ENCODE data around the gene NR4A3.

The NR4A3 gene

DNA sequence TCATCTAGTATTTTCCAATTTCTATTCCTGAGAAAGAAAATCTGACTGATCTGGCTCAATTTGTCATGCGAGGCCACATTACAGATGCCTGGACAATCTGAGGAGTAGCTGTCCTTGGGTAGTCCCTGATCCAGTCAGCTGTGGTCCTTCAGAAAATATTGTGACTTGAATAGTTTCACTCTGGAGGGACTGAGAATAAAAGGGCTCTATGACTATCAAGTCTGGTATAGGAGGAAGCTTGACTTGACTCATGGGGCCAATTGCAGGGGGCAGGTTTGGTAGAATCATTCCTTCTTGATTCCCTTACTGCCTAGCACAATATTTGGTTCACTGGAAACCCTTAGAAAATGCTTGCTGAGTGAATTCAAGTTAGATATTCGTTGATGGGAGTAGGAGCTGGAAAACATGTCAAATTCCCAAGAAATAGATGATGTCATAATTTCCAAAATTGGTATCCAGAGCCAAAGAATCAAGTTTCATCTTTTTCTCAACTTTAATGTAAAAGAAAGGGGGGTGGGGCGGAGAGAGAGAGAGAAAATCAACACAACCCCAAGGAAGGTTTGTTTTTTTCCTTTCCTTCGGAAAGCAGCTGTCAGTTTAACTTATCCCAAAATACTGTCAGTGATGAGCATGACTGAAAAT lies 52.4 kb downstream of the NR4A3 start:
- ATAC-seq (ENCODE audit: insufficient read depth, low read depth) (no peak), DNase-seq (no peak)
- H3K79me2 ChIP-seq (ENCODE audit: insufficient read depth, low read length): no peaks in the 10 kb centered on the region
- no peak overlapping the region for H3K27ac ChIP-seq (ENCODE audit: low read length)
- no peaks in the 10 kb centered on the region for H3K36me3 ChIP-seq (ENCODE audit: insufficient read depth, low read length)
- TF ChIP-seq, protein P1, sequence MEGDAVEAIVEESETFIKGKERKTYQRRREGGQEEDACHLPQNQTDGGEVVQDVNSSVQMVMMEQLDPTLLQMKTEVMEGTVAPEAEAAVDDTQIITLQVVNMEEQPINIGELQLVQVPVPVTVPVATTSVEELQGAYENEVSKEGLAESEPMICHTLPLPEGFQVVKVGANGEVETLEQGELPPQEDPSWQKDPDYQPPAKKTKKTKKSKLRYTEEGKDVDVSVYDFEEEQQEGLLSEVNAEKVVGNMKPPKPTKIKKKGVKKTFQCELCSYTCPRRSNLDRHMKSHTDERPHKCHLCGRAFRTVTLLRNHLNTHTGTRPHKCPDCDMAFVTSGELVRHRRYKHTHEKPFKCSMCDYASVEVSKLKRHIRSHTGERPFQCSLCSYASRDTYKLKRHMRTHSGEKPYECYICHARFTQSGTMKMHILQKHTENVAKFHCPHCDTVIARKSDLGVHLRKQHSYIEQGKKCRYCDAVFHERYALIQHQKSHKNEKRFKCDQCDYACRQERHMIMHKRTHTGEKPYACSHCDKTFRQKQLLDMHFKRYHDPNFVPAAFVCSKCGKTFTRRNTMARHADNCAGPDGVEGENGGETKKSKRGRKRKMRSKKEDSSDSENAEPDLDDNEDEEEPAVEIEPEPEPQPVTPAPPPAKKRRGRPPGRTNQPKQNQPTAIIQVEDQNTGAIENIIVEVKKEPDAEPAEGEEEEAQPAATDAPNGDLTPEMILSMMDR (IDR thresholded peaks at IDR 0.05; ENCODE audit: borderline replicate concordance, extremely low read depth, low read length, poor library complexity, severe bottlenecking): no peak
- TF ChIP-seq EZH2 (IDR thresholded peaks at IDR 0.05; ENCODE audit: borderline replicate concordance, low read depth, low read length, severe bottlenecking): no peak
- H3K4me2 ChIP-seq (ENCODE audit: insufficient read depth, low read length): no peak overlapping the region
- H3K27me3 ChIP-seq (ENCODE audit: insufficient read depth, low read length, poor library complexity): peaks cover 2% of the 10 kb centered on the region
- H3K9ac ChIP-seq (ENCODE audit: low read depth, low read length): no peak overlapping the region
- no peaks in the 10 kb centered on the region for H3K4me1 ChIP-seq (ENCODE audit: insufficient read depth, low read length)
- H3K4me3 ChIP-seq (ENCODE audit: low read depth in 1 of 2, low read length in 2 of 2): no peak overlapping the region
- H2AFZ ChIP-seq (ENCODE audit: low read depth, low read length): no peak overlapping the region
- H4K20me1 ChIP-seq (ENCODE audit: insufficient read depth, low read length): no peaks in the 10 kb centered on the region
- no peaks in the 10 kb centered on the region for H3K9me3 ChIP-seq (ENCODE audit: insufficient read depth, low read length, severe bottlenecking)

- no peaks in the 10 kb centered on the region for H3K9me3 ChIP-seq (ENCODE audit: insufficient read depth, low read length, severe bottlenecking)
- no peak overlapping the region for H3K27ac ChIP-seq (ENCODE audit: low read length)
- H3K4me2 ChIP-seq (ENCODE audit: insufficient read depth, low read length): no peak overlapping the region
- no peak overlapping the region for H2AFZ ChIP-seq (ENCODE audit: low read depth, low read length)
- H3K79me2 ChIP-seq (ENCODE audit: insufficient read depth, low read length): no peaks in the 10 kb centered on the region
- ATAC-seq (ENCODE audit: insufficient read depth, low read depth): no peak
- no peaks in the 10 kb centered on the region for H4K20me1 ChIP-seq (ENCODE audit: insufficient read depth, low read length)
- DNase-seq: no peak
- no peaks in the 10 kb centered on the region for H3K36me3 ChIP-seq (ENCODE audit: insufficient read depth, low read length)
- TF ChIP-seq, protein P1 (IDR thresholded peaks at IDR 0.05; ENCODE audit: borderline replicate concordance, extremely low read depth, low read length, poor library complexity, severe bottlenecking): no peak
- no peak for TF ChIP-seq EZH2 (IDR thresholded peaks at IDR 0.05; ENCODE audit: borderline replicate concordance, low read depth, low read length, severe bottlenecking)
- no peak overlapping the region for H3K9ac ChIP-seq (ENCODE audit: low read depth, low read length)
- no peak overlapping the region for H3K4me3 ChIP-seq (ENCODE audit: low read depth in 1 of 2, low read length in 2 of 2)
- H3K4me1 ChIP-seq (ENCODE audit: insufficient read depth, low read length): no peaks in the 10 kb centered on the region
- H3K27me3 ChIP-seq (ENCODE audit: insufficient read depth, low read length, poor library complexity): peaks cover 2% of the 10 kb centered on the region
Measured at GRCh38 chr9:99876190-99876589, 54.5 kb downstream of the NR4A3 start.

DNA sequence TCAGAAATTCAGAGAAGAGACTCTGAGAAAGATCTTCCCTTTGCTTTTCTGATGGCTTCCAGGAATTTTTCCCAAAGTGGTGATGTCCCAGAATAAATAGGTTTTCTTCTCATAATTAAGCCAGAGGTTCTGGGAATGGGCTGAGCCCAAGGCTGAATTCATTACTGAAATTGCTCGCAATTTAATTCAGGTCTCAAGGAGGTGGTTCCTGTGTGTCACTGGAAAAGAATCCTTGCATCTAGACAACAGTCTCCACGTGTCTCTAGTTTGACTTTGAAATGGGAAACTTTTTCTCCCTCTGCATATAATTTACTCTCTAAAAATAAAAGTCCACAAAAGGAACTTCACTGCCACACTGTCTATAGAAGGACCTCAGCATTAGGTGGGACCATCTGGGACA lies 57.0 kb downstream of the NR4A3 start:
- H3K4me1 ChIP-seq (ENCODE audit: insufficient read depth, low read length): no peaks in the 10 kb centered on the region
- no peaks in the 10 kb centered on the region for H4K20me1 ChIP-seq (ENCODE audit: insufficient read depth, low read length)
- H3K9me3 ChIP-seq (ENCODE audit: insufficient read depth, low read length, severe bottlenecking): no peaks in the 10 kb centered on the region
- DNase-seq (no peak), ATAC-seq (ENCODE audit: insufficient read depth, low read depth) (no peak)
- H3K4me2 ChIP-seq (ENCODE audit: insufficient read depth, low read length): no peak overlapping the region
- H3K27ac ChIP-seq (ENCODE audit: low read length): no peak overlapping the region
- H3K36me3 ChIP-seq (ENCODE audit: insufficient read depth, low read length): no peaks in the 10 kb centered on the region
- H3K27me3 ChIP-seq (ENCODE audit: insufficient read depth, low read length, poor library complexity): peaks cover 2% of the 10 kb centered on the region
- H3K79me2 ChIP-seq (ENCODE audit: insufficient read depth, low read length): no peaks in the 10 kb centered on the region
- no peak overlapping the region for H2AFZ ChIP-seq (ENCODE audit: low read depth, low read length)
- no peak overlapping the region for H3K4me3 ChIP-seq (ENCODE audit: low read depth in 1 of 2, low read length in 2 of 2)
- TF ChIP-seq, protein P1 (IDR thresholded peaks at IDR 0.05; ENCODE audit: borderline replicate concordance, extremely low read depth, low read length, poor library complexity, severe bottlenecking): no peak
- TF ChIP-seq EZH2 (IDR thresholded peaks at IDR 0.05; ENCODE audit: borderline replicate concordance, low read depth, low read length, severe bottlenecking): no peak
- H3K9ac ChIP-seq (ENCODE audit: low read depth, low read length): no peak overlapping the region

Measured in DND-41 (cell line).